EL (cell line): ENCODE data around the gene ZNF616.
A peak's percentile ranks its signal among the peaks of the same experiment; 100 is the strongest.

Source experiments
- DNase-seq: peaks from one replicate; pipeline ENCODE4 v3.0.0-alpha.2; 2016

The ZNF616 gene

GRCh38 chr19:52102782-52103181 lies 37.0 kb downstream of the ZNF616 start:
- DNase-seq = no peak

- DNase-seq = no peak
Observed at GRCh38 chr19:52101866-52102562, 37.7 kb downstream of the ZNF616 start.

GRCh38 chr19:52099497-52100138 lies 40.1 kb downstream of the ZNF616 start:
- DNase-seq = peak; percentile 13

- DNase-seq = peak; percentile 2
Observed at GRCh38 chr19:52096416-52096815, 43.3 kb downstream of the ZNF616 start.

GRCh38 chr19:52095172-52096014 lies 44.3 kb downstream of the ZNF616 start, which contains the start of gene ZNF841:
Gene ZNF841, minus strand, starts transcription at chr19:52095765. Its CDS starts 10,964 bp downstream, at chr19:52084801.
- peak; percentile 95 for DNase-seq

GRCh38 chr19:52094526-52095130 lies 45.1 kb downstream of the ZNF616 start:
- DNase-seq = peak; percentile 15

GRCh38 chr19:52086481-52086880 lies 53.3 kb downstream of the ZNF616 start:
- DNase-seq = peak; percentile 15

- DNase-seq = peak; percentile 53
Observed at GRCh38 chr19:52070496-52070895, 69.2 kb downstream of the ZNF616 start.

- no peak for DNase-seq
Observed at GRCh38 chr19:52069653-52070052, 70.1 kb downstream of the ZNF616 start.

GRCh38 chr19:52066258-52066863 lies 73.4 kb downstream of the ZNF616 start:
- no peak for DNase-seq

- no peak for DNase-seq
Observed at GRCh38 chr19:52065399-52065798, 74.3 kb downstream of the ZNF616 start.
